SKM-1 treated with dmso at 0.1 percent for 144 hours (cell line): ENCODE measurements around the gene SGMS1.
"Not testable (repeated sequence)": the region's sequence is repeated elsewhere in the genome, so short reads cannot be mapped to it uniquely, and the experiment has no call there.

Experiments used
- DNase-seq: peaks from one replicate; lab custom pipeline; 2025; ENCODE audit not compliant: unreplicated experiment; lab: John Stamatoyannopoulos, UW

The SGMS1 gene

DNA sequence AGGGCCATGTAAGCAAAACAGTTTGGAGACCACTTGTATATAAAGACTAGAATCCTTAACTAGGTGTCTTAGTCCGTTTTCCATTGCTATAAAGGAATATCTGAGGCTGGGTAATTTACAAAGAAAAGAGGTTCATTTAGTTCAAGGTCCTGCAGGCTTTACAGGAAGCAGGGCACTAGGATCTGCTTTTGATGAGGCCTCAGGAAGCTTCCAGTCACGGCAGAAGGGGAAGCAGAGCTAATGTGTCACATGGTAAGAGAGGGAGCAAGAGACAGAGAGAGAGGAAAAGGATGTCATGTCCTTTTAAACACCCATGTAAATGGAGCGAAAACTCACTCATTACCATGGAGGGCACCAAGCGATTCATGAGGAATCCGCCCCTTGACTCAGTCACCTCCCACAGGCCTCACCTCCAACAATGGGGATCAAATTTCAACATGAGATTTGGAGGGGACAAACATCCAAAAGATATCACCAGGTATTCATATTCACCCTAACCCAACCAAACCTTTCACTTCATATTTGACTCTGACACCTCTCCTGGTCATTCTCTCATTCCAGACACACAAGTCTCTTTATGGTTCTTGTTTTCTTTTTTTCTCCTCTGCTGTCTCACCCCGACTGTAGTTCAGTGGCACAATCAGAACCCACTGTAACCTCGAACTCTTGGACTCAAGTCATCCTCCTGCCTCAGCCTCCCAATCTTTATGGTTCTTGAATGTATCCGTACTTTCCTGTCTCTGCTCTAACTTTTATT is 342.4 kb downstream of the SGMS1 start:
- DNase-seq, result no peak

GRCh38 chr10:50280049-50280841 is 343.5 kb downstream of the SGMS1 start:
- DNase-seq, result no peak

DNA sequence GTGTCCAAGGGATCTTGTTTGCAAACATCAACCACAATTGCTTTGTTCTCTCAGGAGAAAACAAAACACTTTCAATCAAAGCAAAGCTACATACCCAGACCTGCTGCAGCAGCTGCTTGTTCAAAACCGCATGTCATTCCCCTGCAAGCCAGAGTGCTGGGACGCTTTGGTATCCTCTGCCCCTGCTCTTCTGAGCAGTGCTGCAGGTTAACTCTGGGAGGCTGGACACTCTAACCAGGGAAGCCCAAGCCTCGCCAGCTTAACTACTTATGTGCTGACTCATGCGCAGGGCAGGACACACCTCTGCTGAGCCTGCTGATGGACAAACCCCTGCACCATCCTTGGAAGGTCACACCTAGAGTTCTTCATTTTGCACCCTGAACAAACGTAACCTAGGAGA is 344.3 kb downstream of the SGMS1 start:
- DNase-seq, result no peak

GRCh38 chr10:50275650-50276235 is 348.0 kb downstream of the SGMS1 start:
- peak; percentile 17 for DNase-seq

DNA sequence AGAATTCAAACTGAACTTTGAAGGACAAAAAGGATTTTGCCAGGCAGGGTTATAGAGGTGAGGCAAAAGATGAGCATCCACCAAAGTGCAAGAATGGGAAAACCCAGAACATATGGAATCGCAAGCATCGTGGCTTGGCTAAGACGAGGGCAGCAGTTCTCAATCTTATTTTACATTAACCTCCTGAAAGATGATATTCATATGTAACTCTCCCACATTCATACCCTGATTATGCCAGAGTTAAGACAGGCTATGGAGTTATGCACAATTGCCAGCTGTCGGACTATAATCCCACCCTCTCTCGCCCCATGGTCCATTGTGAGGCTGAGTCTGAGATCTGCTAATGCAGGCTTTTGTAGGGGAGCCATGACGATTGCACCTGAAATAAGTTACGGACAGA is 351.2 kb downstream of the SGMS1 start:
- DNase-seq, result no peak

DNA sequence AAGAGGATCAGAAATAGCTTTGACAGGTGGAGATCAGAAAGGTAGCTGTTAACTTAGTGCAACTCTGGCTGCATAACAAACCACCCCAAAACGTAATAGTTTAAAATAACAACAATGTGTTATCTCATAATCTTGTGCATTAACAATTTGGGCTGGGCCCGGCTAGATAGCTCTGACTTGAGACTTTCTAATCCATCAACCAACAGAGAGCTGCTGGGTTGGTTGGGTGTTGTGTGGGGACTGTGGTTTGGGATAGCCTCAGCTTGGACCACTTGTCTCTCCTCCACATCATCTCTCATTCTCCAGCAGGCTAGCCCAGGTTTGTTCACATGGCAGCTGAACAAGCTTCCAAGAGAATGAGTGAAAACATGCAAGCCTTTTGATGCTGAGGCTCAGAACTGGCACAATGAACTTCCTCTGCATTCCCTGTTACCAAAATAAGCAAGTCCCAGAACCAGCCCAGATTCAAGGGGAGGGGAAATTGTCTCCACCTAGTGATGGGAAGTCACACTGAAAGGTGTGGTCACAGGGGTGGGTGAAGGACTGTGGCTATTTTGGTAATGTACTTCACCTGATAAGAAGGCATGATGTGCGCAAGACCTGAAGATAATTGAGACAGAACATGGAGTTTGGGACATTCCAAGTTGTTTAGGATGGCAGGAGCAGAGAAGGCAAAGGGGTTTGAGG is 352.0 kb downstream of the SGMS1 start:
- DNase-seq, result no peak

DNA sequence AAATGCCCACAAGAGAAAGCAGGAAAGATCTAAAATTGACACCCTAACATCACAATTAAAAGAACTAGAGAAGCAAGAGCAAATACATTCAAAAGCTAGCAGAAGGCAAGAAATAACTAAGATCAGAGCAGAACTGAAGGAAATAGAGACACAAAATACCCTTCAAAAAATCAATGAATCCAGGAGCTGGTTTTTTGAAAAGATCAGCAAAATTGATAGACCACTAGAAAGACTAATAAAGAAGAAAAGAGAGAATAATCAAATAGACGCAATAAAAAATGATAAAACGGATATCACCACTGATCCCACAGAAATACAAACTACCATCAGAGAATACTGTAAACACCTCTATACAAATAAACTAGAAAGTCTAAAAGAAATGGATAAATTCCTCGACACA is 355.9 kb downstream of the SGMS1 start:
- not testable (repeated sequence) for DNase-seq

- DNase-seq, result not testable (repeated sequence)
Observed at GRCh38 chr10:50262625-50263024, 361.1 kb downstream of the SGMS1 start.

- no peak for DNase-seq
Observed at GRCh38 chr10:50260791-50261281, 362.9 kb downstream of the SGMS1 start.
